ENCODE data around the gene DIP2B.
"Not testable (repeated sequence)": the region's sequence is repeated elsewhere in the genome, so short reads cannot be mapped to it uniquely, and the experiment has no call there.

The DIP2B gene, protein sequence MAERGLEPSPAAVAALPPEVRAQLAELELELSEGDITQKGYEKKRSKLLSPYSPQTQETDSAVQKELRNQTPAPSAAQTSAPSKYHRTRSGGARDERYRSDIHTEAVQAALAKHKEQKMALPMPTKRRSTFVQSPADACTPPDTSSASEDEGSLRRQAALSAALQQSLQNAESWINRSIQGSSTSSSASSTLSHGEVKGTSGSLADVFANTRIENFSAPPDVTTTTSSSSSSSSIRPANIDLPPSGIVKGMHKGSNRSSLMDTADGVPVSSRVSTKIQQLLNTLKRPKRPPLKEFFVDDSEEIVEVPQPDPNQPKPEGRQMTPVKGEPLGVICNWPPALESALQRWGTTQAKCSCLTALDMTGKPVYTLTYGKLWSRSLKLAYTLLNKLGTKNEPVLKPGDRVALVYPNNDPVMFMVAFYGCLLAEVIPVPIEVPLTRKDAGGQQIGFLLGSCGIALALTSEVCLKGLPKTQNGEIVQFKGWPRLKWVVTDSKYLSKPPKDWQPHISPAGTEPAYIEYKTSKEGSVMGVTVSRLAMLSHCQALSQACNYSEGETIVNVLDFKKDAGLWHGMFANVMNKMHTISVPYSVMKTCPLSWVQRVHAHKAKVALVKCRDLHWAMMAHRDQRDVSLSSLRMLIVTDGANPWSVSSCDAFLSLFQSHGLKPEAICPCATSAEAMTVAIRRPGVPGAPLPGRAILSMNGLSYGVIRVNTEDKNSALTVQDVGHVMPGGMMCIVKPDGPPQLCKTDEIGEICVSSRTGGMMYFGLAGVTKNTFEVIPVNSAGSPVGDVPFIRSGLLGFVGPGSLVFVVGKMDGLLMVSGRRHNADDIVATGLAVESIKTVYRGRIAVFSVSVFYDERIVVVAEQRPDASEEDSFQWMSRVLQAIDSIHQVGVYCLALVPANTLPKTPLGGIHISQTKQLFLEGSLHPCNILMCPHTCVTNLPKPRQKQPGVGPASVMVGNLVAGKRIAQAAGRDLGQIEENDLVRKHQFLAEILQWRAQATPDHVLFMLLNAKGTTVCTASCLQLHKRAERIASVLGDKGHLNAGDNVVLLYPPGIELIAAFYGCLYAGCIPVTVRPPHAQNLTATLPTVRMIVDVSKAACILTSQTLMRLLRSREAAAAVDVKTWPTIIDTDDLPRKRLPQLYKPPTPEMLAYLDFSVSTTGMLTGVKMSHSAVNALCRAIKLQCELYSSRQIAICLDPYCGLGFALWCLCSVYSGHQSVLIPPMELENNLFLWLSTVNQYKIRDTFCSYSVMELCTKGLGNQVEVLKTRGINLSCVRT (N-terminal part only)

DNA sequence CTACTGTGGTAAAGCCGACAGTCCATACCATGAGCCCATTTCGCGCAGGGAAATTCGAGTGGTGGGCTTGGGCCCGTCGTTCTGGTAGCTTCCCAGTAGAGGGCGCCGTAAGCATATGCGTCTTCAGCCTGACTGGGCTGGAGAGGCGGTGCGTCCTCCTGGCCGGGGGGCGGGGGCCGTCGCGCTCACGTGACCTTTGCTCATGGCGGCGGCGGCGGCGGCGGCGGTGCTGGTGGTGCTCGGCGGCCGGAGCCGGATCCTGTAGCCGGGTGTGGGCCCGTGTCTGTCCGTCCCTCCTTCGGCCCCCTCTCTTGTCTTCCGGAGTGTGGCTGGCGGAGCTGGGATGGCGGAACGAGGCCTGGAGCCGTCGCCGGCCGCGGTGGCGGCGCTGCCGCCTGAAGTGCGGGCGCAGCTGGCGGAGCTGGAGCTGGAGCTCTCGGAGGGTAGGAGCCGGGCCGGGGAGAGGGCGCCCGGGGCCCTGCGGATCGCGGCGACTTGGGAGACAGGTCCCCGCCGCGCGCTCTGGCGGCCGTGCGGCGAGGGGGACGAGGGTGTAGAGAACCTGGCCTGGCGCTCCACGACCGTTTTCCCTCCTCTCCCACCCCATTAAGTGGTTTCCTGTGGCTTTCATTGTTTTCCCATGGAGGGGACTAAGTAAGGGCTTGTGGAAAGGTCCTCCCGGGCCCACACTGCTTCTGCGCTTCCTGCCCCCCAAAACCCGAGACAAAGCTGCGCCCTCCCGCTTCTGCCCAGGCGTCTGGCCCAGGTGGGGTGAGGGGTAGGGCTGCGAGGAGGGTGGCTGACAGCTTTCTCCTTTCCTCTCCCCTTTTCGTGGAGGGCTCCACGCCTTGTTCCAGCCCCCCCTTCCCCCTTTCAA lies at the start of gene DIP2B:
DIP2B (plus strand) TSS at position 188 of the 877 bp plus-strand sequence; CDS start at position 344, 156 bp downstream.
- peak; percentile 97 for DNase-seq (ENCODE audit: low read depth)

DNA sequence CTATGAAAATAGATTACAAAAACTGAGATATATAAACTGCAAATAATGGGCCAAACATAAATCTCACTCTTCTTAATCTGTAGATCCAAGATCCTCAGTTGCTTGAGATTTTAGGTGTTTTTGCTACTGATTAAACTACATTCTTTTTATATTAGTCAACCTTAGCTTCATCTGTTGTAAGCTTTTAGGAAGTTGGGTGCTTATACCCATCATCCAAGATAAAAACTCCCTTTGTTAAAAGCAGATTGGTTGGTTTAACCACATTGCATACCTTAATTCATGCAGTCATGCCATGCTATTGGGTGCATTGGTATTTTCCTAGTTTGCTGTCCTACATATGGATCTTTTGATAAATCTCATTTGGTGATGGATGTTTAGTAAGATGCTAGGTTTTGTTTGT lies 46.2 kb upstream of the DIP2B start:
- DNase-seq (ENCODE audit: low read depth), result no peak

DNA sequence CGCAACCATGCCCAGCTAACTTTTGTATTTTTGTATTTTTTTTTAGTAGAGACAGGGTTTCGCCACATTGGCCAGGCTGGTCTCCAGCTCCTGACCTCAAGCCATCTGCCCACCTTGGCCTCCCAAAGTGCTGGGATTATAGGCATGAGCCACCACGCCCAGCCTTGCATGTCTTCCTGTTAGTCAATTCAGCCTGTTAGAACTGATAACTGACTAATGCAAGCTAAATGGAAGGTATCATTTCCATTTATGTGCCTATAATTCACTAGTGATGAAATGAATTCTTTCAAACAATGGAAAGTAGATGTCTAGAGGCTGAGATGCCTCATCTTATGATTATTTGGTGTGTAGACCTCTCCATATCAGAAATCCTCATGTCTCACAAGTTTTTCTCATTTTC lies 37.3 kb upstream of the DIP2B start:
- no peak for DNase-seq (ENCODE audit: low read depth)

DNA sequence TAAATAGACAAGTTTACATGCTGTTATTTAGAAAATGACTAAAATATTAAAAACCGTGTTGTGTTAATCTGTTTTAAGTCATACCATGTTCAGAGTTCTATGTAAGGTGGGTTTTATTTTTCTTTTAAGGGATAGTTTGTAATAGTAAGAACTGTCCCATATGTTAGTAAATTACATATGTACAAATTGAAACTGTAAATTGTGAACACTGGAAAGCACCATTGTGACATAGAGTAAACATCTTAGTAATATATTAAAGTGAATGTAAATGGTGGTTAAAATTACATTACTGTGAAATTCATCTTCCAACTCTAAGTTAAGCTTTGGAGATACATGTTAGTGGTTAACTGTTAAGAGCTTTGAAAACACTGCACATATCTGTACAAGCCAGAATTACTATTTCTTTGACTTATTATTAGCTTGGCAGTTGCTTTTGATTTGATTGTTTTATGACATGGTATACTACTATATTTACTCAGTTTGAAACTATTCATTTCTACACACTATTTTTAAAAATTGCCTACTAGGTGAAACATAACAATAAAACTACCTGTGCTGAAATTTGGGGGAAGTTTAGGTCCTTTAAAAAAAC lies 27.4 kb upstream of the DIP2B start:
- DNase-seq (ENCODE audit: low read depth), result no peak

DNA sequence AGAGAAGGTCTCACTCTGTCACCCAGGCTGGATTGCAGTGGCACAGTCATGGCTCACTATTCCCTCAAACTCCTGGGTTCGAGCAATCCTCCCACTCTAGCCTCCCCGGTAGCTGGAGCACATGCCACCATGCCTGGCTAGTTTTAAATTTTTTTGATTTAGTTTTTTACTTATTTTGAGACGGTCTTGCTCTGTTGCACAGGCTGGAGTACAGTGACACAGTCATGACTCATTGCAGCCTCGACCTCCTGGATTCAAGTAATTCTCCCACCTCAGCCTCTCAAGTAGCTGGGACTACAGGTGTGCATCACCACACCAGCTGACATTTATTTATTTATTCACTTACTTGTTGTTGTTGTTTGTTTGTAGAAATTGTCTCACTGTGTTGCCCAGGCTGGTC lies 22.2 kb upstream of the DIP2B start:
- DNase-seq (ENCODE audit: low read depth), result no peak

DNA sequence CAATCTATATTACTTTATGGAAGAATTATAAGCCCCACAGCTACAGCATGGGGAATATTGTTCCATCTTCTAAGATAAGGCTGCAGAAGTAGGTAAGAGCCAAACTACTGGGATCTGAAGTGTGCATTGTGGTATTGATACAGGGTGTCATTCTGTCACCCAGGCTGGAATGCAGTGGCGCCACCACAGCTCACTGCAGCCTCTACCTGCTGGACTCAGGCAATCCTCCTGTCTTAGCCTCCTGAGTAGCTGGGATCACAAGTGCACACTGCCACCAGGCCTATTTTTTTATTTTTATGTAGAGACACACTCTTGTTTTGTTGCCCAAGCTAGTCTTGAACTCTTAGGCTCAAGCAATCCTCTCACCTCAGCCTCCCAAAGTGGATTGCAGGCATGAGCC lies 21.3 kb upstream of the DIP2B start:
- DNase-seq (ENCODE audit: low read depth), result no peak

DNA sequence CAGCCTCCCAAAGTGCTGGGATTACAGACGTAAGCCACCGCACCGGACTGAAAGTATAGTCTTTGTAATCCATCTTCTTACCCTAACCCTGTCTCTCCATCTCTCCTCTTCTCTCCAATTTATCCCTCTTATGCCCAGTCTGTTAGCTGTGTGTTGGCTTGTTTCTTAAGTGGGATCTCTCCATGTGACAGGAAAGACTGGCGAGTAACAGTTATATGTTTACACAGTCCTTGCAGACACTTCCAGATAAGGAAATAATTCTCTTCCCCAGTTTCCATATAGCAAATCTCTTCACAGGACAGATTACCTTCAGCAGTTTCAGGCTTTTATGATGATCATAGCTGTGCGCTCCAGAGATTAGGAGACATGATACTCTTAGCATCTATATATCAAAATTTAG lies 16.0 kb upstream of the DIP2B start:
- DNase-seq (ENCODE audit: low read depth), result no peak

DNA sequence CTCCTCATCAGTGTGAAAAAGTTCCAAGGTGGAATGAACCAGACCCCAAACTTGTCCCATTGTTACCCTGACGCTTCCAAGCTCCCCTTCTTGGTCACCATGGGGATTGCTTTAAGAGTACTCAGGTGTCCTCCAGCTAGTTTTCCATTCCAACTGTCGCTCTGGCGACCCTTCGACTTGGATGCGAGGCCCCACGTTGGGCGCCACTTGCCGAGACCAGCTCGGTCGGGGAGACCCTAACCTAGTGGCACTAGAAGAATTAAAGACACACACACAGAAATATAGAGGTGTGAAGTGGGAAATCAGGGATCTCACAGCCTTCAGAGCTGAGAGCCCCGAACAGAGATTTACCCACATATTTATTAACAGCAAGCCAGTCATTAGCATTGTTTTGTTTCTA lies 6.7 kb upstream of the DIP2B start:
- not testable (repeated sequence) for DNase-seq (ENCODE audit: low read depth)

DNA sequence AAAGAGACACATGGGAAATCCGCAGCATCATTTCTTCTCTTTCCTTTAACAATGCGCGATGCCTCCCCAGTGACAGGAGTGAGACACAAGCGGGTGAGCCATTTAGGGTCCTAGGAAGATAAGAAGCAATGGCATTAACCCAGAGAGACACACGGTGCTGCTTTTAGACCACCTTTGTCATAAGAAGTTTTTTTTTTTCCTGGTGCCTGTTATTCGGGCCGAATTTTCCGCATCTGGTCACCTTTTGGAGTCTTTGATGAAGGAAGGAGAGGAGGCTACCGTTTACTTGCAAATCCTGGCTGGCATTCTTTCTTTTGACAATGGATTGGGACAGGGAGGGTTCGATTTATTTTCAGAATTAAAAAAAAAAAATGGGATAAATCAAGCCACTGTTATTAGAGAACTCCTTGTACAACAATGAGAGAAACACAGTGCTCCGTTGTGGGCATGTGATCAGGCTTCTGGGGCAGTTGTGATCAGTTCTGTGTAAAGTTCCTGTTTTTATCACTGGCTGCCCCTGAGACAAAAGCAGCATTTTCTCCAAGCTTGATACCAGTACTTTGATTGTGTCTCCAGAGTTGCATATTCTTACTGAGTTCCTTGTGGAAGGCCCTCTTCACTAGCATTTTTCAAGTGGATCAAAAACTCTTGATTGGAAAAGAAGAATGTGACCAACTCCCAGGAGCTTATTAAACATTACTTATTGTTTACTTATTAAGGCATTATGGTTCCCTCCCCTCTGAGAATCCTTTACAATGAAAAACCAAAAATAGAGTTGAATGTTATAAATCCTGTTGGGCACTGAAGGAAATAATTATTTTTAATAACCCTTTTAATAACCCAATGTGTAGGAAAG lies 1.1 kb downstream of the DIP2B start:
- no peak for DNase-seq (ENCODE audit: low read depth)

DNA sequence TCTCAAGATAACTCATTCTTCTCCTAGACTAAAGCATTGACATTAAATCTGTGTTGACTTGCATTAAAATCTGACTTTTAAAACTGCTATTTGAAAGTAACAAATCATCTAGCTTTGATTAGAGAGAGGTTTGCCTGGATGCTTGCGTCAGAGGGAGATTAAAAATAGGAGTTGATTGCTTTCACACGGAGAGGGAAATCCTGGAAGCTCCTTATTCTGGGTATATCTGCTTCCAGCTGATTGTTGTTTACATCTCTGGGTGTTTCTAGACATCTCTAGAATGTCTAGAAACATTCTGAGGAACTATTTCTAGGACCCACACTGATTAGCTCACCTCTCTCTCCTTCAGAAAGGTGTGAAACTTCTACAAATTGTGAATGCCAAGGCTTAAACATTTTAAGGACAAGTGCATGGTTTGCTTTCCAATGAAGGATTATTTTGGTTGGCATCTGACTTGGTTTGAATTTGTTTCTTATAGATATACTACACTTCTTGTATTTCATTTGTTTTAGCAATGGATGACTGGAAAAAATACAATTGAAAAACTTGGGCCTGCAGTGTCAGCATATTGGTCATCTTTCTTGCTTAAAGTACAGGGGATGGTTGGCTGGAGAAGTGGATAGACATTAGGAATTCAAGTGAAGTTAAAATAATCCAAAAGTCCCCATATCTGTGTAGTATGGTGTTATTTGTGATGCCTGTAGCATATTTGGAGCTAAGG lies 2.1 kb downstream of the DIP2B start:
- DNase-seq (ENCODE audit: low read depth), result no peak

DNA sequence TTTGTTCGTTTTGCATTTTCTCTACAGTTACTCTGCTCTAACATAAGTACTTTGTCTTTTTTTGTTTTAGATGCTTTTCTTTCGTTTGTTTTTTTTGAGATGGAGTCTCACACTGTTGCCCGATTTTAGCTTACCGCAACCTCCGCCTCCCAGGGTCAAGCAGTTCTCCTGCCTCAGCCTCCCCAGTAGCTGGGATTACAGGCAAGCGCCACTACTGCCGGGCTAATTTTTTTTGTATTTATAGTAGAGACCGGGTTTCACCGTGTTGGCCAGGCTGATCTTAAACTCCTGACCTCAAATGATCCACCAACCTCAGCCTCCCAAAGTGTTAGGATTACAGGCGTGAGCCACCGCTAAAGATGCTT lies 2.7 kb downstream of the DIP2B start:
- no peak for DNase-seq (ENCODE audit: low read depth)

DNA sequence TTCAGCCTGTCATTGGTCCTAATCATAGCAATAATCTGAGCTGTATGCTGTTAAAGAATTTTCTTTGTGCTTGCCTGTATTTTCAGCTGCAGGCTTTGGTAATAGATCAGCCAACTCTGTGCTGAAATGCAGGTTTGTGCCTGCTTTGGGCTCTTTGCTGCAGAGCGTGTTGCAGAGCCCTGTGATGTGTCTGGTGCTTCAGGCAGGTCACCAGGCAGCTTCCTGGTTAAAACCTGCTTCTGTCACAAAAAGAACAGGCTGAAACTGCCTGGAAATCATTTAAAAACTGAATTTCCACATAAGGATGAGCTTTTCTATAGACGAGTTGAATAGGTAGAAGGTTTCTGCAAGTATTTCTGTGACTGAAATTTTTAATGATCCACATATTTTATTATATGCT lies 3.1 kb downstream of the DIP2B start:
- DNase-seq (ENCODE audit: low read depth), result no peak

DNA sequence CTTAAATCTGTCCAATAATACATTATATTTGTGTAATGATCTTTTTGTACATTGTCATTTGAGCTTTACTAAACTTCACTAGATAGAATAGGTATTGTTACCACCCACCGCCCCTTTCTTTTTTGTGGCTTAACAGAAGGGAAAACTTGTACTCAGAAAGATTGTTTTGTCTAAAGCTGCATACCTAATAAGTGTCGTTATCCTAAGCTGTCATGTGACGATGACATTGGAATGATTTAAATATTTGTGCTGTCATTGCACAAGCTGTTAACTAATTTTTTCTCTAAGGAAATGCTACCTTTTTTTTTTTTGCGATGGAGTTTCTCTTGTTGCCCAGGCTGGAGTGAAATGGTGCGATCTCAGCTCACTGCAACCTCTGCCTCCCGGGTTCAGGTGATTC lies 3.6 kb downstream of the DIP2B start:
- DNase-seq (ENCODE audit: low read depth), result no peak

DNA sequence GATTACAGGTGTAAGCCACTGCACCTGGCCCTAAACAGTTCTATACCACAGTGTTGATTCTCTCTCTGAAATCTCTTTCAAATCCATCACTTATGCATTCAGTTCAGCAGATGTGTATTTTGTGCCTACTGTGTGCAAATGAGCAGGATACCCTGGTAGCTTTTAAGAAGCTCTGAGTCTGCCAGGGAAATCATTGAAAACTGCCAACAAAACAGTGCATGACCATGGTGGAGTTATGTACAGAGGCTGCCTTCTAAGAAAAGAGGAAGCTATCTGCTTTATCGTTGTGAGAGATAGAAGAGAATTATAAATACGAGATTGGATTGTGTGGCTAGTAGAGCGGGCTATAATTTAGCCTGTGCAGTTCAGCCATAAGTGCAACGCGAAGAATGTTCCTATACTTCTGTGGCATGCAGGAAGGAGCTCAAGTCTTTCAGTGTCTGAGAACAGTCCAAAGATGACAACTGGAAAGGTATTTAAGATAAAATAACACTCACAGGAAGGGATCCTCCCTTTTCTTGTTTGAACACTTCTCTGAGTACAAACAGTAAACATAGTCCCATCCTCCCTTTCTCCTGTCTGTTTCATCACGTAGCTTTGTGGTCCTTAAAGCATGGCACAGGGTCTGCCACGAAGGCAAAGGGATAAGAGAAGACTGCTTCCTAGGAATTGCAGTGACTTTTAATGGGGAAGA lies 4.3 kb downstream of the DIP2B start:
- DNase-seq (ENCODE audit: low read depth), result no peak

DNA sequence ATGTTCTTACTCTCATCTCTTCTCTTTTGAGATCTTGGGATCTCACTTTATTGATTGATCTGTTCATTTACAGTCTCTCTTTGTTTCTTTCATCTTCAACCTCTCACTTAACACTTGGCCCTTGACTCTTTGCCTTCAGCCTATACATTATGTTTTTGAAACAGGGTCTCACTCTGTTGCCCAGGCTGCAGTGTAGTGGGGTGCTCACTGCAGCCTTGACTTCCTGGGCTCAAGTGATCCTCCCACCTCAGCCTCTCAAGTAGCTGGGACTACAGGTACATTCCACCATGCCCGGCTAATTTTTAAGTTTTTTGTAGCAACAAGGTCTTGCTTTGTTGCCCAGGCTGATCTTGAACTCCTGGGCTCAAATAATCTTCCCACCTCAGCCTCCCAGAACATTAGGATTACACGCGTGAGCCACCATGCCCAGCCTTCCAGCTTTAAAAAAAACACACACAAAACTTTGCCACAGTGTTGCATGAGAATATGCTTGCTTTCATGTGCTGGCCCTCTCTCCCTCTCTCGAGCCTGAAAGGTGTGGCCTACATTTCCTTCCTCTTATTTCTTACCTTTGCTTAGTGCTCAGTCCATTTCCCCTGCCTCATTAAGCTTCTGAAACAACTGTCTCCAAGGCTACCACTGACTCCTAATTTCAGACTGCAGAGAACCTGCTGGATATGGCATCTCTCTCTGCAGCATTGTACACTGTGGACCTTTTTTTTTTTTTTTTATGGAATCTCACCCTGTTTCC lies 9.9 kb downstream of the DIP2B start:
- DNase-seq (ENCODE audit: low read depth), result no peak

DNA sequence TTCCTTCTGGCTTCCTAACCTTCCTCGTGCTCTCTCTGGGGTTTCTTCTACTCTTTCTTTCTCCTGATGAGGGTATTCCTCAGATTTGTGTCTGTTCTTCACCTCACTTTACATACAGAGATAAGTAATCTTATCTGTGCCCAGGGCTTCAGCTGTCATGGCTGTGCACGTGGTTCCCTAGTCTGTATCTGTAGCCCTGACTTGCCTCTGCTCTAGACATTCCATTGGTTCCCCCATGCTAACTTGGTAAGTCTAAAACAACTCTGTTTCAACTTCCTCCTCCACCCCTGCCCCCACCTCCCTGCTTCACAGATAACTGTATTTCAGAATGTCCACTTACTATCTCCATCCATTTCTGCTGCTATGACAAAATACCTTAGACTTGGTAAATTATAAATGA lies 10.8 kb downstream of the DIP2B start:
- DNase-seq (ENCODE audit: low read depth), result no peak

DNA sequence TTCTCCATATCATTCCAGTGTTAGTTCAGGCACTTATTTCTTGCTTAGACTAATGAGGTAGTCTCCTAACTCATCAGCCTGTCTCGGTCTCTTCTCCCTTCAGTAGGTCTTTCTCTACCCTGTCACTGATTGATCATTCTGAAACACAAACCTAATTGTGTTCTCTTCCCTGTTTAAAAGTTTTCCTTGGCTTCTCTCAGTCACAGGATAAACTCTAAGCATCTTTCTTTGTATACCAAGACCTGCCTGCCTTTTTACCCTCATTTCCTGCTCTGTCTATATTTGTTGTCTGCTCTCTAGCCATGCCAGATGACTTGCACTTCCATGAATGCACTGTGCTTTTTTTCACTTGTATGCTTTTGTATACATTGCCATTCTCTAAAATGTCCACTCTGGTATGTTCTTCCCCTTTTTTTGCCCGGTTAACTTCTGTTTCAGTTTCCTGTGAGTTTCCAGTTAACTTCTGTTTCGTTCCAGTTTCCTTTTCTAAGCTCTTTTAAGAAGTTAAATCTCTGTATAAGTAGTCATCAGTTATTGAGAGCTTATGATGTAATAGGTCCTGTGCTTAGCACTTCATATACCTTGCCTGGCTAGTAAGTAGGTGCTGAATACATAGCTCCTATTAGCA lies 12.8 kb downstream of the DIP2B start:
- no peak for DNase-seq (ENCODE audit: low read depth)

DNA sequence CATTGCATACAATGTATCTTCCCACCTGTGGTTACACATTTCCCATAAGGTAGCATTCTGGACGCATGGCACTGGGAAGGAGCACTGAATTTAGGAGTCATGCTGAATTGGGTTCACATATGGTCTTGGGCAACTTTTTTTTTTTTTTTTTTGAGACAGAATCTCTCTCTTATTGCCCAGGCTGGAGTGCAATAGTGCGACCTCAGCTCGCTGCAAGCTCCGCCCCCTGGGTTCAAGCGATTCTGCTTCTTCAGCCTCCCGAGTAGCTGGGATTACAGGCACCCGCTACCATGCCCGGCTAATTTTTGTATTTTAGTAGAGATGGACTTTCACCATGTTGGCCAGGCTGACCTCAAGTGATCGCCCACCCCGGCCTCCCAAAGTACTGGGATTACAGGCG lies 13.3 kb downstream of the DIP2B start:
- DNase-seq (ENCODE audit: low read depth), result no peak
